Activated CD4-positive, alpha-beta memory T cell treated with anti-CD3 and anti-CD28 coated beads for 36 hours (primary cell): ENCODE results near the gene NXN. TPM values are rescaled to one million over a fixed set of nuclear protein-coding genes. Genes with fewer than 3 reads are reported as not detected.
"Not testable (repeated sequence)": the region's sequence is repeated elsewhere in the genome, so short reads cannot be mapped to it uniquely, and the experiment has no call there.

Source experiments
- CTCF ChIA-PET: fragments of 350-600 bp; sonication (Branson Sonifier 250); formaldehyde crosslinking; loops from one replicate; lab custom pipeline; 2021; ENCODE audit warnings: antibody characterized with exemption, inconsistent platforms; lab: Charles Lee
- POLR2A ChIA-PET: fragments of 350-600 bp; sonication (Branson Sonifier 250); formaldehyde crosslinking; loops from one replicate; lab custom pipeline; 2021; ENCODE audit warnings: antibody characterized with exemption; lab: Charles Lee
- DNase-seq: peaks from one replicate; pipeline ENCODE4 v3.0.0-alpha.2; 2020
- H3K27ac Mint-ChIP-seq: one replicate; pipeline ENCODE4 v1.8.0; 2021; ENCODE audit warnings: mixed read lengths
- H3K27me3 Mint-ChIP-seq: one replicate; pipeline ENCODE4 v1.8.0; 2021; ENCODE audit warnings: mixed read lengths
- H3K36me3 Mint-ChIP-seq: one replicate; pipeline ENCODE4 v1.8.0; 2021; ENCODE audit warnings: mixed read lengths
- H3K4me1 Mint-ChIP-seq: one replicate; pipeline ENCODE4 v1.8.0; 2021; ENCODE audit warnings: low read depth, mixed read lengths
- H3K4me3 Mint-ChIP-seq: one replicate; pipeline ENCODE4 v1.8.0; 2021; ENCODE audit warnings: mild to moderate bottlenecking, mixed read lengths
- H3K9me3 Mint-ChIP-seq: one replicate; pipeline ENCODE4 v1.8.0; 2021; ENCODE audit warnings: mixed read lengths
- intact Hi-C: fragments of 100-400 bp; cut with micrococcal nuclease; formaldehyde crosslinking; loops from one replicate; pipeline ENCODE4 v1.15.1; 2023
- total RNA-seq, 2 experiments: library from RNA; stranded (reverse); gene quantifications; one replicate each; pipeline ENCODE4 v1.2.3, GENCODE V29; 2021

NXN gene
- total RNA-seq, 2 experiments from 2014 or later = 0.31 to 0.33 TPM

- H3K27ac Mint-ChIP-seq = no peak overlapping the region
- POLR2A ChIA-PET = no interaction called here
- DNase-seq = no peak
- peaks cover 3% of the 10 kb centered on the region for H3K4me1 Mint-ChIP-seq
- intact Hi-C loops = no loop called here
- H3K27me3 Mint-ChIP-seq = peaks cover 20% of the 10 kb centered on the region
- no peak overlapping the region for H3K4me3 Mint-ChIP-seq
- H3K36me3 Mint-ChIP-seq = no peaks in the 10 kb centered on the region
- peaks cover 2% of the 10 kb centered on the region for H3K9me3 Mint-ChIP-seq
- CTCF ChIA-PET = no interaction called here
Observed at GRCh38 chr17:869086-869485, 110.5 kb downstream of the NXN start.

- POLR2A ChIA-PET = no interaction called here
- peaks cover 20% of the 10 kb centered on the region for H3K27me3 Mint-ChIP-seq
Observed at GRCh38 chr17:867896-868489, 111.6 kb downstream of the NXN start.

GRCh38 chr17:867238-867637 lies 112.3 kb downstream of the NXN start:
- H3K27me3 Mint-ChIP-seq = peaks cover 18% of the 10 kb centered on the region
- H3K27ac Mint-ChIP-seq, CTCF ChIA-PET, POLR2A ChIA-PET, DNase-seq, H3K36me3 Mint-ChIP-seq, H3K4me3 Mint-ChIP-seq, H3K9me3 Mint-ChIP-seq, H3K4me1 Mint-ChIP-seq, intact Hi-C loops: not testable (repeated sequence)

More at GRCh38 chr17:867896-868489, 111.6 kb downstream of the NXN start:
- H3K4me1 Mint-ChIP-seq = peaks cover 3% of the 10 kb centered on the region
- CTCF ChIA-PET = interaction anchor here (1.1 kb wide), 1 partner anchor 11 kb away, joined by 5 read pairs; no protein-coding TSS in a partner anchor
- H3K27ac Mint-ChIP-seq = no peak overlapping the region
- intact Hi-C loops = no loop called here
- H3K4me3 Mint-ChIP-seq = no peak overlapping the region
- DNase-seq = no peak
- H3K9me3 Mint-ChIP-seq = peaks cover 2% of the 10 kb centered on the region
- H3K36me3 Mint-ChIP-seq = no peaks in the 10 kb centered on the region

- intact Hi-C loops = no loop called here
- Mint-ChIP-seq H3K27ac (no peak overlapping the region), H3K27me3 (peaks cover 15% of the 10 kb centered on the region), H3K36me3 (no peaks in the 10 kb centered on the region), H3K9me3 (no peaks in the 10 kb centered on the region), H3K4me1 (no peaks in the 10 kb centered on the region), H3K4me3 (no peak overlapping the region)
- ChIA-PET POLR2A (no interaction called here), CTCF (no interaction called here)
- no peak for DNase-seq
Observed at GRCh38 chr17:866568-867103, 112.9 kb downstream of the NXN start.

GRCh38 chr17:864315-864714 lies 115.3 kb downstream of the NXN start:
- Mint-ChIP-seq H3K36me3 (no peaks in the 10 kb centered on the region), H3K9me3 (no peaks in the 10 kb centered on the region), H3K4me3 (no peak overlapping the region), H3K4me1 (no peaks in the 10 kb centered on the region), H3K27me3 (peaks cover 15% of the 10 kb centered on the region), H3K27ac (no peak overlapping the region)
- POLR2A ChIA-PET = no interaction called here
- no peak for DNase-seq
- intact Hi-C loops = no loop called here
- CTCF ChIA-PET = no interaction called here

GRCh38 chr17:863880-864279 lies 115.7 kb downstream of the NXN start:
- Mint-ChIP-seq H3K27ac (no peak overlapping the region), H3K4me3 (no peak overlapping the region), H3K9me3 (no peaks in the 10 kb centered on the region), H3K4me1 (no peaks in the 10 kb centered on the region), H3K36me3 (no peaks in the 10 kb centered on the region), H3K27me3 (peaks cover 15% of the 10 kb centered on the region)
- no peak for DNase-seq
- CTCF ChIA-PET = no interaction called here
- POLR2A ChIA-PET = no interaction called here
- intact Hi-C loops = no loop called here

- no peaks in the 10 kb centered on the region for H3K36me3 Mint-ChIP-seq
- CTCF ChIA-PET = no interaction called here
- no peak overlapping the region for H3K4me3 Mint-ChIP-seq
- POLR2A ChIA-PET = no interaction called here
- peaks cover 9% of the 10 kb centered on the region for H3K27me3 Mint-ChIP-seq
- H3K4me1 Mint-ChIP-seq = no peaks in the 10 kb centered on the region
- H3K27ac Mint-ChIP-seq = no peak overlapping the region
- DNase-seq = no peak
- no peaks in the 10 kb centered on the region for H3K9me3 Mint-ChIP-seq
- intact Hi-C loops = no loop called here
Observed at GRCh38 chr17:862582-862981, 117.0 kb downstream of the NXN start.

- Mint-ChIP-seq H3K27me3 (peaks cover 4% of the 10 kb centered on the region), H3K27ac (no peak overlapping the region), H3K4me1 (no peaks in the 10 kb centered on the region), H3K9me3 (no peaks in the 10 kb centered on the region), H3K36me3 (no peaks in the 10 kb centered on the region), H3K4me3 (no peak overlapping the region)
- ChIA-PET CTCF (no interaction called here), POLR2A (no interaction called here)
- intact Hi-C loops = no loop called here
- DNase-seq = no peak
Observed at GRCh38 chr17:861364-861763, 118.2 kb downstream of the NXN start.

- CTCF ChIA-PET = no interaction called here
- no peaks in the 10 kb centered on the region for H3K27me3 Mint-ChIP-seq
- DNase-seq = no peak
- no peaks in the 10 kb centered on the region for H3K4me1 Mint-ChIP-seq
- H3K36me3 Mint-ChIP-seq = no peaks in the 10 kb centered on the region
- intact Hi-C loops = no loop called here
- no peak overlapping the region for H3K27ac Mint-ChIP-seq
- H3K9me3 Mint-ChIP-seq = no peaks in the 10 kb centered on the region
- POLR2A ChIA-PET = no interaction called here
- H3K4me3 Mint-ChIP-seq = no peak overlapping the region
Observed at GRCh38 chr17:860805-861204, 118.8 kb downstream of the NXN start.

GRCh38 chr17:859824-860195 lies 119.8 kb downstream of the NXN start:
- ChIA-PET POLR2A (no interaction called here), CTCF (interaction anchor here (1.5 kb wide), 1 partner anchor 18 kb away, joined by 3 read pairs; no protein-coding TSS in a partner anchor)
- Mint-ChIP-seq H3K36me3 (no peaks in the 10 kb centered on the region), H3K4me3 (no peak overlapping the region), H3K4me1 (no peaks in the 10 kb centered on the region), H3K9me3 (no peaks in the 10 kb centered on the region), H3K27me3 (no peaks in the 10 kb centered on the region), H3K27ac (no peak overlapping the region)
- intact Hi-C loops = no loop called here
- no peak for DNase-seq

- ChIA-PET CTCF (interaction anchor here (1.5 kb wide), 1 partner anchor 18 kb away, joined by 3 read pairs; no protein-coding TSS in a partner anchor), POLR2A (no interaction called here)
- no peak for DNase-seq
- no peaks in the 10 kb centered on the region for H3K4me1 Mint-ChIP-seq
- no peaks in the 10 kb centered on the region for H3K36me3 Mint-ChIP-seq
- H3K27me3 Mint-ChIP-seq = no peaks in the 10 kb centered on the region
- H3K4me3 Mint-ChIP-seq = no peak overlapping the region
- H3K27ac Mint-ChIP-seq = no peak overlapping the region
- intact Hi-C loops = no loop called here
- H3K9me3 Mint-ChIP-seq = no peaks in the 10 kb centered on the region
Observed at GRCh38 chr17:859061-859823, 120.3 kb downstream of the NXN start.

- Mint-ChIP-seq H3K4me3 (no peak overlapping the region), H3K9me3 (no peaks in the 10 kb centered on the region), H3K4me1 (no peaks in the 10 kb centered on the region), H3K27me3 (peaks cover 2% of the 10 kb centered on the region), H3K27ac (no peak overlapping the region), H3K36me3 (no peaks in the 10 kb centered on the region)
- intact Hi-C loops = no loop called here
- ChIA-PET CTCF (no interaction called here), POLR2A (no interaction called here)
- DNase-seq = no peak
Observed at GRCh38 chr17:856149-856548, 123.4 kb downstream of the NXN start.
